GM21390 (cell line): ENCODE measurements around the gene CORO1C.

Source experiments
- ATAC-seq: cut with Tn5 transposase; IDR thresholded peaks from one replicate; pipeline ENCODE4 v1.9.1; 2021; ENCODE audit not compliant: unreplicated experiment

Gene CORO1C

GRCh38 chr12:108653922-108654321, 77.4 kb downstream of the CORO1C start:
- no peak for ATAC-seq

- ATAC-seq, result no peak
Measured at GRCh38 chr12:108653082-108653516, 78.2 kb downstream of the CORO1C start.

DNA sequence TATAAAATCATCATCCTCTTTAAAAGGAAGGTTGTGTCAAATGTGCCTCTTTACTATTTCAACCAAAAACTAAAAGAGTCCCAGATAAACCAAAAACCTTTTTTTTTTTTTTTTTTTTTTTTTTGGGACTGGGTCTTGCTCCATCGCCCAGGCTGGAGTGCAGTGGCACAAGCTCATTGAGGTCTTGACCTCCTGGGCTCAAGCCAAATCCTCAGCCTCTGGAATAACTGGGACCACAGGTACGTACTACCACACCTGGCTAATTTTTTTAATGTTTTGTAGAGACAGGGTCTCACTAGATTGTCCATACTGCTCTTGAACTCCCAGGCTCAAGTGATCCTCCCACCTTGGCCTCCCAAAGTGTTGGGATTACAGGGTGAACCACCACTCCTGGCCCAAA, 81.2 kb downstream of the CORO1C start:
- no peak for ATAC-seq

DNA sequence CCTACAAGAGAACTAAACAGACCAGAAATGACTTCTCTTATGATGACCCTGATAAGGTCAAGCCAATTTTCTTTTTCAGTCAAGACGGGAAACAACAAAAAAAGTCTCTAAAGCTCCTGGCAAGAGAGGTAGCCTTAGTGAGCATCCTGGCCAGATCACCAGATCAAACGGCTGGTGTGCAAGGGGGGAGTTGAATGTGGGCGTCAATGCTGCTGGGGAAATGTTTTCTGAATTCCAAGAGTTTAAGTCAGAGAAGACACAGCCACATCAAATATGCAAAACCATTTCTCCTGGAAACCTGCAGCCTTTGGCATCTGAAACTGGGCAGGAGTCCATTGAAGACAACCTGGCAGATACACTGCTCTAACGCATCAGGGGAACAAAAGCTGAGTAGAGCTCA, 81.6 kb downstream of the CORO1C start:
- no peak for ATAC-seq

DNA sequence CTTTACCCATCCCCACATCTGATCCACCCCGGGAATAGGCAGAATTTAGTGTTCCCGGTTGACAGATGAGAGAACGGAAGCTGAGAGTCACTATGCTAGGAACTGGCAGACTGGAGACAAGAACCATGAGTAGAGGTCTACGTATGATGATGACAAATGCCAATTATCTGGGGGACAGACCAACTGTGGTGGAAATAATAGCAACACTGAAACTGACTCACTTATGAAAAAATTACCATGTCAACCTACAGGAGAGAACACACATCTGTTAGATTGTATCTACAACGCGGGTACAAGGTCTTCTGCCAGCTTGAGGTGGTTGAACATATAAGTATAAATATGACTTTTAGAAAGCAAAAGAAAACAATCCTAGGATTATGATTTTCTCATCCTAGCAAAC, 82.2 kb downstream of the CORO1C start:
- no peak for ATAC-seq

GRCh38 chr12:108648371-108648770, 82.9 kb downstream of the CORO1C start:
- no peak for ATAC-seq

GRCh38 chr12:108647585-108648287, 83.6 kb downstream of the CORO1C start:
- ATAC-seq, result no peak

DNA sequence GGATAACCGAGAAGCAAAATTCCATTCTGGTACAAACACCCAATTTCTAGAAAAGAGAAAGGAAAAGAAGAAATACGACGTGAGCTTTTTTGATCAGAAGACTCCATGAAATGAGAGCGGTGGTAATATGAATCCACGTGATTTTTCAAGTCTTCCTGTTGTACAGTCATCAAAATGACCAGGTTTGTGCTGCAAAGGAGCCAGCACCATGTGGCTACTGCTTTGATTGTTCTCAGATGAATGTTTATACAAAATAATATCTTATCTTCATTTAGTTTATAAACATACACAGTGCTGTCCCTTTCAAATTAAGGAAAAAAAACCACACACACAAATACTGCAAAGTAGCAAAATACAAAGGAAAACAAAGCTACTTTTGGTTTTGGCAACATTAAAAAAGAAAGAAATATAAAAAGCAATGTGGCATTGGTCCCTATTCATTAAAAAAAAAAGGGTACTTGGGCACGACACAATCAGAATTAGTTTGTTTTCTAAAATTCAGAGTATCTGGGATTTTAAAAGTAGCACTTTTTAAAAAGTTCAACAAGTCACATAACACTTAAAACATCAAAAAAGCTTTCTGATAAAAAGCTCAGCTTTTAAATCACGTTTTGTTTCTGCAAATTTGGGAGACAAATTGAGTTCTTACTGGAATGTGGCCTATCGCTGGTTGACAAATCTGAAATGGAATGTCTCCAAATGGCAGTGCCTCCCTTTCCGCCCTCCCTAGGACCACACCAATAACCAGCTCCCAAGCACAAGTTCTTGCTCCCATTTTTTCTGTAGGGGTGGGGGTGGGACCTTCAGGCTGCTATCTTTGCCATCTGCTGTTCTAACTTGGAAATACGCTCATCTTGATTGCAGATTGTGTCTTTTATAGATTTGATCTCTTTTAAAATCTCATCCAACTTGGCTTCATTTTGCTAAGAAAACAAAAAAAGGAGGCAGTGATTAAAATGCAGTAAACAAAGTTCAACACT, 84.4 kb downstream of the CORO1C start:
- ATAC-seq, result no peak

DNA sequence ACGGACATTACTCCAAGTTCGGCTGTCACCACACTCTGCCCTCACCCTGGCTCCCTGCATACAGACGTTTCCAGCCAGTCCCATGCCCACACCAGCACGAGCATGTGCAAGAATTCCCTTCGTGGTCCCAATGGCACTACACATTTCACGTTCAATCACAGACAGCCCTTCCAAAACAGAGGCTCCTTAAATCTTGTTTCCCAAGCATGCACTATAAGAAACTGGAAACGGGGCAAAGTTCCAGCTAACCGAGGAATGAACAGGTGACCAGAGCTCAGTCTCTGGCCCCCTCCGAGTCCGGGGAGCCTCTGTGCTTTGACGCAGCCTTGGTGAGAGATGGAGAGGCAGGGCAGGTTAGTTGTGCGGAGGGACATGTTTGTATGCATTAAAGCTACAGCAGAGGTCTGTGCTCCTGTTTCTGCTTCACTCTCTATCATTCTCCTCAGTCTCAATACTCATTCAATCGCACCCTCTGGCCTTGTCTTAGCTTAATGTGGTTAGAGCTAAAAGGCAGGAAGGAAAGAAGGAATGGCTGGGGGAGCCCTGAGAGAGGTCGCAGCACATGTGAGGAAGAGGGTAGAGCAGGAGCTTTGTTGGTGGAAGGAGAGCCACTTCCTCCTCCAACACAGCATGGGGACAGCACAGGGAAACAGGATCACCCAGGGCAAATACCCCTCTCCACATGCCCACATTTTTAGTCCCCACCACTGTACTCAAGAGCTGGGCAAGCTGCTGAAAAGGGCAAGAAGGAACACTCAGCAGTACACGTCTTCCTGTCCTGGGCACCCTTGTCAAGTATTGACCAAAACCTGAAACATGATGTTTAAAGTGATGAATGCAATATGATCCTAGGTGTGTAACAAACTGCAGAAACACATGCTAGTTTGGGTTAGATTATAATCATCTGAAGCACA, 85.4 kb downstream of the CORO1C start:
- no peak for ATAC-seq

- ATAC-seq, result no peak
Measured at GRCh38 chr12:108644811-108645120, 86.6 kb downstream of the CORO1C start.

DNA sequence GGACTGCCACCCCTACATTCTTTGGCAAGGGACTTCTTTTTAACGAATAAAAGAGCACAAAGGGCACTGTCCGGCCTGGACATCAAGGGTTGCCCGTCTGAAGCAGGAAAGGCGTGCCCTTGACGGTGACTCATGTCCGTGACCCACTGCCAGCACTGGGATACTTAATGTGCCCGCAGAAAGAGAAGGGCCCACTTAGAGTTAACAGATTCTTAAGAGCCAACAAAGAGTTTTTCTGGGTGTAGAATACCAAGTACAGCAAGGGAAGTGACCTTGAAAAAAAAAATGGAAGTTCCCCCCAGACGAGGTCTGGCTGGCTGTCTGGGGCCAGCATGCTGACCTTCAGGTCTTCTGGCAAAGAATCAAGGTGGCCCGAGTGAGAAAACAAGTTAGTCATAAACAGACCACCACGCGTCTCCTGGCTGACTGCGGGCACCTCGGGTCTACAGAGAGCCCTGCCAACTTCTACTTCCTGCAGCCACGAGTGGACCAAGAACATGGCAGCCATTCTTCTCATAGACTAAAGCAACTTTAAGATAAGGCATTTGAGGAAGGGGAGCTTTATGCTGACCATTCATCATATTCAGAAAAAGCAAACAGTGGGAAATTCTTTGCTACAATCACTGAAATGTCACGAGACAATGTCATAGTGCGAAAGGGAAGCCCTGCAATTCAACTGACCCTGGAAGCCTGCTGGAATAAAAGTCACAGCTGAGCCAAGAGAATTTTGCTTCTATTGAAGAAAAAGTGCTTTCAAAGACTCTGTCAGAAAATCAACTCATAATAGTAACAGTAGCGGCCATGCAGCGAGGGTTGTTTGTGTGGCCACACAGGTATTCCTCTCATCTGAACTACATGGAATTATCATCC, 87.1 kb downstream of the CORO1C start:
- no peak for ATAC-seq

GRCh38 chr12:108642899-108643654, 88.2 kb downstream of the CORO1C start:
- no peak for ATAC-seq

GRCh38 chr12:108642269-108642870, 88.9 kb downstream of the CORO1C start:
- no peak for ATAC-seq

DNA sequence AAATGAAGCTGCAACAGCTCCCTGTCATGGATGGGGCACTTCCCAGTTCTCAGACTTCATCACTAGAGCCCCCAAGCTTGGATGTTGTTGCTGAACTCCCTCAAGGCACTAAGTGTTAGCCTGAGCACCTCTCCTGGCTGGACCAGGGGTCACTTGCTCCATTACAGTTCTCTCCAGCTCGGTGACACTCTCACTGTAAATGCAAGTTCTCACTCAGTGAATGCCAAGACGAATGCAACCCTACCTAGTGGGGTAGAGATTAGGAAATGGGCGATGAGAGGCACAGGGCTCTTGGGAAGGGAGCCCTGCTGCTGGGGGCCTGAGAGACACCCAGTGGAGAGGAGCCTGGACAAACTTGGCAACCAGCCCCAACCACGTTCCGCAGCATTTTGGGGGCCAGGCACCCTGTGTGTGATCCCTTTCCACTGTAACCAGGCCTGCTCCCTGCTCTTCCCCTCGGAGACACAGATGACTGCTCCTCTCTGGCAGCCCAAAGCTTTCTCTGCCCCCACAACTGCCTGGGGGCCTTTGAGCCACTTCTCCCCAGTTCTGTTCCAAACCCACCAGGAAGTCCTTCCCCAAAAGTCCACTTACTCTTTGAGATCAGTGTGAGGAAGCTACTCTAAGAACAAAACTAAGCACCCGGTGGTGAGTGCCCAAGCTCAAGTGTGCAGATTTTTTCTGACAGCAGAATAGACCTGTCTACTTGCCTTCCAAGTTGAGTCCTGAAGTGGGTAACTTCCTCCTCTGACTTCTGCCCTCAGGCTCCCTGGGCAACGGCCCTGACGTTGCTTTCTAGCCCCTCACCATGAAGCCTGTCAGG, 89.7 kb downstream of the CORO1C start:
- ATAC-seq, result no peak

DNA sequence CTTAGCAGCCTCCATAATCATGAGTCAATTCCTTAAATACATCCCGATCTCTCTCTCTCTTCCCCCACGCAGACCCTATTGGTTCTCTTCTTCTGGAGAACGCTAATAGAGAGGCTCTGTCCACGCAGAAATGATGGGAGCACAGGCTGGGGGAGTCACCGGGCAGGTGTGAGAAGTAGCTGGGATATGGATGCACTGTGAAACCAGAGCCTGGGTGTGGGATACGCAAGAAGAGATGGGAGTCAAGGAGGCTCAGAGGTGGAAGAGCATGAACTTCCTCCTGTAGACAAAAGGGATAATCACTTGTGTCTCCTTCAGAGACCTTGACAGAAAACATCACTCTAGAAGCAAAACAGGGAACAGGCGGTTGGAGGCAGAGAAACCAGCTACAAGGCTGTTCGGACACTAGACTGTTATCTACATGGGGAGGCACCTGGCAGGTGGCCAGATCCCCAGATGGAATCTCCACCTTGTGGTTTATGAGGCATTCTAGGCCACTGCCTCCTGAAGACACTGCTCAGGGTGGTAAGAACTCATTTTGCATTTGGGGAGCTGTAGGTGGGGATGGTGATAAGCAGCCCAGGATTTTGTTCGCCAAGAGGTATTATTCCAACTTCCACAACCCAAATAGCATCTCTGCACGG, 90.4 kb downstream of the CORO1C start:
- no peak for ATAC-seq

GRCh38 chr12:108638997-108639822, 92.1 kb downstream of the CORO1C start:
- ATAC-seq, result no peak
